MM.1S (cell line): Measurements from ENCODE around the gene KCNH1.

Experiments used
- CTCF ChIP-seq: fragments of 300-600 bp; sonication (generic); IDR thresholded peaks from 2 replicates; pipeline ENCODE4 v1.5.1; 2016; ENCODE audit warnings: antibody characterized with exemption, low read length, mixed read lengths
- EZH2 ChIP-seq: fragments of 300-600 bp; sonication (generic); optimal IDR thresholded peaks from 2 replicates; pipeline ENCODE3; 2017; ENCODE audit warnings: low read depth, mild to moderate bottlenecking, antibody characterized with exemption, low read length, mixed read lengths

GRCh38 chr1:210703593-210703992, 430.4 kb downstream of the KCNH1 start:
- TF ChIP-seq EZH2 (no peak), CTCF (no peak)
